K562 (cell line): Measurements from ENCODE around the gene PPM1F. TPM values are rescaled to one million over a fixed set of nuclear protein-coding genes. Genes with fewer than 3 reads are reported as not detected.
A peak's percentile ranks its signal among the peaks of the same experiment; 100 is the strongest.
"Not testable (repeated sequence)": the region's sequence is repeated elsewhere in the genome, so short reads cannot be mapped to it uniquely, and the experiment has no call there.

Source experiments
- ATAC-seq: fragments of 200-7000 bp; cut with Tn5 transposase; 3 replicates; pipeline ENCODE4 v1.9.1; 2020; ENCODE audit warnings: moderate library complexity
- BruUV-seq: library from RNA; stranded (reverse); fragments of 400-500 nt; replicated peaks from 2 replicates; lab custom pipeline; 2021; lab: Mats Ljungman, UMichigan
- CTCF ChIA-PET: fragments of 300-600 bp; formaldehyde crosslinking; extraction: SDS; loops from one replicate; lab custom pipeline; 2021; ENCODE audit warnings: low intra/inter-chr PET ratio; lab: Yijun Ruan, JAX
- POLR2A ChIA-PET: fragments of 300-600, 350-650 bp; sonication (Branson Sonifier 250); formaldehyde crosslinking; extraction: SDS; loops from one replicate; lab custom pipeline; 2021; ENCODE audit warnings: antibody characterized with exemption, inconsistent platforms; lab: Yijun Ruan, JAX
- DNase-seq, 4 experiments: peaks; one replicate each; pipeline versions ENCODE4 v3.0.0 to v3.0.0-alpha.2; 2011 to 2018; ENCODE audit warnings: low spot score in 3 of 4, mixed read lengths in 3 of 4; ENCODE audit errors: extremely low read depth in 1 of 4
- FAIRE-seq: peaks from 2 replicates; lab custom pipeline; 2011; peaks lifted over from hg19 to GRCh38; lab: Jason Lieb, UNC
- H2AFZ ChIP-seq: 2 replicates; pipeline ENCODE4 v1.6.0; 2011; ENCODE audit warnings: low read depth, low read length, control low read depth, inconsistent platforms
- H3K27ac ChIP-seq: fragments of 200-600 bp; 3 replicates; pipeline ENCODE4 v1.8.0; 2011; ENCODE audit warnings: low read depth, mild to moderate bottlenecking, control low read depth, inconsistent platforms, low read length, moderate library complexity, mixed read lengths; ENCODE audit errors: extremely low read depth
- H3K27me3 ChIP-seq, 2 experiments: fragments of 300-600 bp in 1 of 2; 2 replicates in 1 of 2; 3 replicates in 1 of 2; pipeline versions ENCODE4 v1.6.0 to v1.8.0; 2011; ENCODE audit warnings: inconsistent platforms in 2 of 2, low read length in 2 of 2, mild to moderate bottlenecking in 1 of 2, mixed read lengths in 1 of 2, moderate library complexity in 1 of 2; ENCODE audit not compliant: control insufficient read depth in 2 of 2, insufficient read depth in 2 of 2
- H3K36me3 ChIP-seq: fragments of 300-600 bp; 3 replicates; pipeline ENCODE4 v1.8.0; 2011; ENCODE audit warnings: mild to moderate bottlenecking, low read length, inconsistent platforms; ENCODE audit not compliant: control insufficient read depth, insufficient read depth
- H3K4me1 ChIP-seq, 2 experiments: fragments of 200-600 bp in 1 of 2; replicated peaks in 1 of 2; 2 replicates in 1 of 2; 3 replicates in 1 of 2; pipeline versions ENCODE4 v1.5.1 to v1.8.0; 2011; ENCODE audit warnings: inconsistent platforms in 2 of 2, low read length in 2 of 2, mild to moderate bottlenecking in 1 of 2, mixed read lengths in 1 of 2, moderate library complexity in 1 of 2; ENCODE audit not compliant: control insufficient read depth in 2 of 2, insufficient read depth in 2 of 2
- H3K4me2 ChIP-seq: 2 replicates; pipeline ENCODE4 v1.6.1; 2011; ENCODE audit warnings: low read length, control low read depth, inconsistent platforms, mixed read lengths; ENCODE audit not compliant: insufficient read depth
- H3K4me3 ChIP-seq: fragments of 200-600 bp; sonication (generic), shearing (Covaris generic); 2 replicates; pipeline ENCODE4 v1.5.1; 2016; ENCODE audit warnings: control low read depth, inconsistent platforms
- H3K79me2 ChIP-seq: fragments of 200-600 bp; 3 replicates; pipeline ENCODE4 v1.8.0; 2011; ENCODE audit warnings: low read length, inconsistent platforms; ENCODE audit not compliant: control insufficient read depth, insufficient read depth
- H3K9ac ChIP-seq, 2 experiments: 2 replicates each; pipeline versions ENCODE4 v1.6.0 to v1.6.1; 2011; ENCODE audit warnings: low read depth in 2 of 2, low read length in 2 of 2, control low read depth in 1 of 2, inconsistent platforms in 1 of 2, mild to moderate bottlenecking in 1 of 2, mixed read lengths in 1 of 2; ENCODE audit not compliant: insufficient read depth in 1 of 2
- H3K9me1 ChIP-seq: one replicate; pipeline ENCODE4 v1.6.0; 2011; ENCODE audit warnings: inconsistent platforms, mild to moderate bottlenecking, low read length, moderate library complexity; ENCODE audit not compliant: control insufficient read depth, insufficient read depth
- H3K9me3 ChIP-seq: replicated peaks from 2 replicates; pipeline ENCODE4 v1.5.1; 2011; ENCODE audit warnings: low read depth, low read length, inconsistent platforms; ENCODE audit not compliant: control insufficient read depth, insufficient read depth
- H4K20me1 ChIP-seq: replicated peaks from 2 replicates; pipeline ENCODE4 v1.6.1; 2011; ENCODE audit warnings: low read length, inconsistent platforms, mixed read lengths; ENCODE audit not compliant: control insufficient read depth, insufficient read depth
- ATF7 ChIP-seq: fragments of 450-650 bp; IDR thresholded peaks from 2 replicates; pipeline ENCODE4 v1.7.1; 2014; ENCODE audit warnings: mild to moderate bottlenecking, moderate library complexity
- HDAC1 ChIP-seq, 2 experiments: fragments of 450-650 bp; IDR thresholded peaks; 2 replicates each; pipeline ENCODE4 v1.6.1; 2016 to 2017; ENCODE audit warnings: inconsistent platforms in 1 of 2, mild to moderate bottlenecking in 1 of 2, moderate library complexity in 1 of 2
- JUN ChIP-seq, 2 experiments: sonication (generic) in 1 of 2; formaldehyde crosslinking in 1 of 2; IDR thresholded peaks; 2 replicates each; pipeline versions ENCODE4 v1.6.1 to v1.8.0; 2012 to 2022; ENCODE audit warnings: borderline replicate concordance in 2 of 2, mild to moderate bottlenecking in 2 of 2, improper control_type of control experiment in 1 of 2, low read depth in 1 of 2, low read length in 1 of 2, missing genetic modification reagents in 1 of 2
- MAFF ChIP-seq: IDR thresholded peaks from 2 replicates; pipeline ENCODE4 v1.6.1; 2012; ENCODE audit warnings: low read length, improper control_type of control experiment
- MAFK ChIP-seq: IDR thresholded peaks from 2 replicates; pipeline ENCODE4 v1.6.1; 2011; ENCODE audit warnings: low read length, improper control_type of control experiment
- NFYB ChIP-seq: IDR thresholded peaks from 2 replicates; pipeline ENCODE4 v1.6.1; 2011; ENCODE audit warnings: mild to moderate bottlenecking, moderate library complexity; ENCODE audit not compliant: insufficient read length; ENCODE audit errors: extremely low read depth
- NR2C1 ChIP-seq, 2 experiments: fragments of 450-650 bp; IDR thresholded peaks; 2 replicates each; pipeline ENCODE4 v1.6.1; 2017; ENCODE audit warnings: mild to moderate bottlenecking in 2 of 2, antibody characterized with exemption in 1 of 2, inconsistent platforms in 1 of 2, missing compliant biosample characterization in 1 of 2, missing genetic modification characterization in 1 of 2
- RAD21 ChIP-seq, 2 experiments: fragments of 250-450 bp in 1 of 2; fragments of 450-650 bp in 1 of 2; sonication (Bioruptor Pico) in 1 of 2; formaldehyde crosslinking in 1 of 2; IDR thresholded peaks in 1 of 2; conservative IDR thresholded peaks in 1 of 2; 2 replicates each; pipeline versions ENCODE4 v1.4.0 to v1.8.0; 2020 to 2022; ENCODE audit warnings: mild to moderate bottlenecking in 2 of 2, moderate library complexity in 1 of 2
- RCOR1 ChIP-seq, 2 experiments: IDR thresholded peaks; 2 replicates each; pipeline ENCODE4 v1.6.1; 2012; ENCODE audit warnings: low read depth in 2 of 2, low read length in 2 of 2, borderline replicate concordance in 1 of 2, improper control_type of control experiment in 1 of 2
- SMARCE1 ChIP-seq: fragments of 450-650 bp; IDR thresholded peaks from 2 replicates; pipeline ENCODE4 v1.7.1; 2016; ENCODE audit warnings: mild to moderate bottlenecking
- SP1 ChIP-seq: sonication (generic); formaldehyde crosslinking; IDR thresholded peaks from 2 replicates; pipeline ENCODE4 v1.8.1; 2022; ENCODE audit warnings: mild to moderate bottlenecking, missing genetic modification reagents
- SREBF2 ChIP-seq: sonication (generic); formaldehyde crosslinking; IDR thresholded peaks from 2 replicates; pipeline ENCODE4 v1.4.0; 2020; ENCODE audit warnings: mild to moderate bottlenecking, missing genetic modification reagents
- TEAD1 ChIP-seq, 2 experiments: fragments of 450-650 bp in 1 of 2; sonication (generic) in 1 of 2; formaldehyde crosslinking; IDR thresholded peaks; 2 replicates each; pipeline versions ENCODE4 v1.4.0 to v1.8.0; 2020 to 2022; ENCODE audit warnings: mild to moderate bottlenecking in 2 of 2, missing genetic modification reagents in 1 of 2
- TSC22D4 ChIP-seq: fragments of 450-650 bp; IDR thresholded peaks from 2 replicates; pipeline ENCODE4 v1.6.1; 2016; ENCODE audit warnings: missing genetic modification characterization, missing biosample characterization, control low read depth
- ZBTB7A ChIP-seq: IDR thresholded peaks from 2 replicates; pipeline ENCODE4 v1.6.1; 2011; ENCODE audit warnings: low read depth, mild to moderate bottlenecking, low read length, moderate library complexity, borderline replicate concordance; ENCODE audit not compliant: control insufficient read depth
- ZFP91 ChIP-seq: sonication (generic); formaldehyde crosslinking; IDR thresholded peaks from 2 replicates; pipeline ENCODE4 v1.8.0; 2022; ENCODE audit warnings: mild to moderate bottlenecking, missing genetic modification reagents
- ZNF830 ChIP-seq: fragments of 250-450 bp; sonication (Bioruptor Pico); IDR thresholded peaks from 2 replicates; pipeline ENCODE4 v1.5.0; 2021; ENCODE audit warnings: mild to moderate bottlenecking
- WGBS: fragments of 100-300 bp; shearing (Covaris generic); methylation state at CpG from one replicate; pipeline ENCODE4 v1.1.6; 2016; ENCODE audit warnings: low coverage, mixed read lengths; ENCODE audit not compliant: insufficient coverage; ENCODE audit errors: missing lambda C conversion rate; 5-methylcytosine and 5-hydroxymethylcytosine counted together
- in situ Hi-C: fragments of 300-500 bp; cut with MboI; formaldehyde crosslinking; loops from 4 replicates; pipeline ENCODE4 v1.15.0; 2018; ENCODE audit warnings: inconsistent platforms, mixed read lengths
- intact Hi-C: fragments of 100-400 bp; cut with micrococcal nuclease; formaldehyde crosslinking; loops from 2 replicates; pipeline ENCODE4 v1.14.2; 2022
- polyA plus RNA-seq, 8 experiments: library from polyadenylated mRNA; depleted of rRNA in 4 of 8; stranded (reverse) in 5 of 8; unstranded in 3 of 8; fragments of >200 nt; fragmentation: Nextera tagmentation in 2 of 8; fragmentation: Illumina TruSeq in 1 of 8; extraction: Ambion mirVana in 2 of 8; extraction: Trizol in 1 of 8; gene quantifications; 2 replicates each; pipeline versions ENCODE4 v1.2.1 to v1.2.3, GENCODE V29; 2011 to 2014; ENCODE audit warnings: inconsistent platforms in 1 of 8, missing spikeins in 1 of 8
- total RNA-seq, 7 experiments: library from RNA; depleted of rRNA in 6 of 7; stranded (reverse); fragments of >200 nt in 6 of 7; fragmentation: Illumina TruSeq in 2 of 7; extraction: Trizol in 2 of 7; gene quantifications; 2 replicates each; pipeline versions ENCODE4 v1.2.1 to v1.2.3, GENCODE V29; 2011 to 2021; ENCODE audit warnings: low replicate concordance in 1 of 7

PPM1F gene
- total and polyA plus RNA-seq, 9 of the 15 experiments (the other 6 are each of a cell fraction or from before 2014, with no cell fraction given) = 2.1 to 159 (median 64.0) TPM

DNA sequence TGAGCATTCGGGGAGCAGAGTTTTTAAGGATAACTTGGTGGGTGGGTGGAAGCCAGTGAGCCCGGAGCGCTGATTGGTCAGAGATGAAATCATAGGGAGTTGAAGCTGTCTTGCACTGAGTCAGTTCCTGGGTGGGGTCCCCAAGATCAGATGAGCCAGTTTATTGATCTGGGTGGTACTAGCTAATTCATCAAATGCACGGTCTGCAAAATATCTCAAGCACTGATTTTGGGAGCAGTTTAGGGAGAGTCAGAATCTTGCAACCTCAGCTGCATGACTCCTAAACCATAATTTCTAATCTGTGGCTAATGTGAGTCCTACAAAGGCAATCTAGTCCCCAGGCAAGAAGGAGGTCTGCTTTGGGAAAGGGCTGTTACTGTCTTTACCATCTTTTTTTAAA lies 42.3 kb downstream of the PPM1F start:
- peak in 3 of 4 experiments; percentile 51 to 70 (median 57) for DNase-seq
- H3K4me3 ChIP-seq; H3K9me3 ChIP-seq; intact Hi-C loops; H3K27ac ChIP-seq; H4K20me1 ChIP-seq; H2AFZ ChIP-seq; BruUV-seq; H3K79me2 ChIP-seq; H3K9me1 ChIP-seq; H3K9ac ChIP-seq; H3K36me3 ChIP-seq; FAIRE-seq; H3K4me2 ChIP-seq; H3K27me3 ChIP-seq; ATAC-seq; in situ Hi-C loops; TF ChIP-seq NR2C1 (IDR thresholded peaks at IDR 0.05); JUN (IDR thresholded peaks at IDR 0.05; ENCODE audit: borderline replicate concordance, low read depth, low read length): not testable (repeated sequence)
- ChIA-PET CTCF (interaction anchor here (0.7 kb wide), 2 partner anchors 198 to 205 kb away, joined by 4 read pairs; no protein-coding TSS in a partner anchor), POLR2A (interaction anchor here (0.6 to 49.7 kb wide), 9 partner anchors 8 to 244 kb away, joined by 3 to 1041 read pairs (median 4); partner anchors contain the start of genes PPIL2 and PPM1F)
- 15% methylated on average over 4 of the region's 4 CpGs for WGBS
- peaks cover 0 to 16% of the 10 kb centered on the region in 2 experiments; a peak in 4 of 5 replicates for H3K4me1 ChIP-seq
- TF ChIP-seq HDAC1 (IDR thresholded peaks at IDR 0.05) (peak in 1 of 2 experiments; percentile 76; a peak in 2 of 4 replicates), ZNF830 (0 out of 2 replicates have a peak, but pooled peaks have one; percentile 60), ZFP91 (CRISPR knock-in tag) (0 out of 2 replicates have a peak, but pooled peaks have one; percentile 37), ZBTB7A (peak; percentile 44; the same call in 1 of the 2 replicates), RCOR1 (IDR thresholded peaks at IDR 0.05; ENCODE audit: borderline replicate concordance in 1 of 2, low read depth in 2 of 2, low read length in 2 of 2) (peak; percentile 34 to 77; a peak in 3 of 4 replicates), NFYB (peak; percentile 75), NR2C1 (tag; IDR thresholded peaks at IDR 0.05) (0 out of 2 replicates have a peak, but pooled peaks have one; percentile 18), RAD21 (CRISPR knock-in tag; conservative IDR thresholded peaks at IDR 0.05 in 1 of 2, IDR thresholded peaks at IDR 0.05 in 1 of 2) (0 out of 4 replicates have a peak, but pooled peaks of 1 of the 2 experiments have one; percentile 7), TEAD1 (CRISPR knock-in tag; IDR thresholded peaks at IDR 0.05) (peak in 1 of 2 experiments; percentile 28; a peak in 1 of 4 replicates), ATF7 (peak; percentile 71), MAFK (peak; percentile 25; the same call in 1 of the 2 replicates), TSC22D4 (tag) (0 out of 2 replicates have a peak, but pooled peaks have one; percentile 50), JUN (CRISPR knock-in tag; IDR thresholded peaks at IDR 0.05; ENCODE audit: borderline replicate concordance) (0 out of 2 replicates have a peak, but pooled peaks have one; percentile 55), MAFF (0 out of 2 replicates have a peak, but pooled peaks have one; percentile 3), SMARCE1 (peak; percentile 44; the same call in 1 of the 2 replicates), SREBF2 (peak; percentile 85; the same call in 1 of the 2 replicates), SP1 (CRISPR knock-in tag) (peak; percentile 47; the same call in 1 of the 2 replicates)
